Measurements from ENCODE around the gene HMGN1. TPM values are rescaled to one million over a fixed set of nuclear protein-coding genes. Genes with fewer than 3 reads are reported as not detected.

The HMGN1 gene
- 376 and 475 TPM in 2 replicates for total RNA-seq

DNA sequence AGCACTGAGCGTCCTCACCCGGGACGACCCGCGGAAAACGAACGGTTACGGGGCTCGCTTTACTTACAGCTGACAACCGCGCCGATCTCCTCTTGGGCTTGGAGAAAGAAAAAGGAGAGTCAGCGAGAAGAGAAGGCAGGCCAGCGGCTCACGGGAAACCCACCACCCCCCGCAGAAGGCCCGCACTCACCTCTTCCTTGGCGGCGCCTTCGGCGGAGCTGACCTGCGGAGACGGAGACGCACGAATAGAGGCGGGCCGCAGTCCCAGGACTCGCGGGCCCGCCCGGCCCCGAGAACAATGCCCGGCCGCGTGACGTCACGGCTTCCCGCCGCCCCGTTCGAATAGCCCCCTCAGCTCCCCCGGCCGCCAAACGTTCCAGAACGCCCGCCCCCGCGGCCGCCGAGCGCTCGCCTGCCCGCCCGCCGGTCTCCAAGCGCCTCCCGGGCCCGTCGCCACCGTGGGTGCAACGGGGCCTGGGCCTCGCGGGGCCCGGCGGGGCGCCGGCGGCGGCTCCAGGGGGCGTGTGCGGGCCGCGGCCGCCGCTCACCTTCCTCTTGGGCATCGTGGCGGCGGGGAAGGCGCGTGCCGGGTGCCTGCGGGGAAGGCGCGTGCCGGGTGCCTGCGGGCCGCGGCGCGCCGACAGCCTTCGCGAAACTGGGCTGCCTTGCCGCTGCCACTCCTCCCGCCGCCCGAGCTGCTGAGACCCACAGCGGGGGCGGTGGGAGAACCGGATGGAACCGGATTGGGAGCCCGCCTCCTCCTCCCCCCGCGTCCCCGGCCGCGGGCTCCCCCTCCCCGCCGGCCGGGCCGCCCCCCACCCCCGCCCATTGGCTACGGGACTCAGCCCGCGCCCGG, at the start of gene HMGN1:
Gene HMGN1 (minus strand): TSS at position 734 of the 856 bp plus-strand sequence. CDS start 171 bp downstream, at position 563.
- no peak for TF ChIP-seq CTCF (conservative IDR thresholded peaks at IDR 0.05; ENCODE audit: low read depth, low read length)
- DNase-seq (ENCODE audit: low read depth), result no peak
- peak within 1 kb of the TSS; percentile 90 for H3K4me3 ChIP-seq (ENCODE audit: low read depth, low read length)

GRCh38 chr21:39397646-39398385, 48.9 kb upstream of the HMGN1 start:
- no peak for TF ChIP-seq CTCF (conservative IDR thresholded peaks at IDR 0.05; ENCODE audit: low read depth, low read length)
- H3K4me3 ChIP-seq (ENCODE audit: low read depth, low read length), result no peak overlapping the region
- DNase-seq (ENCODE audit: low read depth), result no peak

GRCh38 chr21:39392981-39393380, 44.1 kb upstream of the HMGN1 start:
- DNase-seq (ENCODE audit: low read depth), result no peak
- H3K4me3 ChIP-seq (ENCODE audit: low read depth, low read length), result no peak overlapping the region
- no peak for TF ChIP-seq CTCF (conservative IDR thresholded peaks at IDR 0.05; ENCODE audit: low read depth, low read length)

DNA sequence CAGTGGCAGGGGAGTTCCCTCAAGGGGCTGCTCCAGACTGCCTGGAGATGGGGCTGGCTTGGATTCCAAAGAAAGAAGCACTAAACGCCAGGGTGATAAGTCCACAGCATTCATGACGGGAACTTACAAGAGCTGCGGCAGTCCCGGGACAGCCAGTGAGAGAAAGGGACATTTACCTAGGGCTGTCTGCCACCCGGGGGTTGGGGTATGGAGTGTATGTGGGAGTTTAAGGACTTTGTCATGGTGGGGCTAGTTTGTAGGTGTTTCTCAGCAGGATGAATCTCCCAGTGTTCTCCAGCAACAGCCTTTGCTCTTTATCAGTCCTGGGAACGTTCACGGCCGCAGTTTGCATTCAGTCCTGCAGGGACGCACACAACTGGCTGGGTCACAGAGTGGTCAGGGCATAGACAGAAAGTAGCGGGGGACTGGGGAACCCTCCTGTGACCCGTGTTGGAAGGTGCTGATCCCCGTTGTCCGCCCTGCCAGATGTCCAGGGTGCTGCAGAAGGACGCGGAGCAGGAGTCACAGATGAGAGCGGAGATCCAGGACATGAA, 41.4 kb upstream of the HMGN1 start:
- DNase-seq (ENCODE audit: low read depth), result no peak
- no peak for TF ChIP-seq CTCF (conservative IDR thresholded peaks at IDR 0.05; ENCODE audit: low read depth, low read length)
- no peak overlapping the region for H3K4me3 ChIP-seq (ENCODE audit: low read depth, low read length)

DNA sequence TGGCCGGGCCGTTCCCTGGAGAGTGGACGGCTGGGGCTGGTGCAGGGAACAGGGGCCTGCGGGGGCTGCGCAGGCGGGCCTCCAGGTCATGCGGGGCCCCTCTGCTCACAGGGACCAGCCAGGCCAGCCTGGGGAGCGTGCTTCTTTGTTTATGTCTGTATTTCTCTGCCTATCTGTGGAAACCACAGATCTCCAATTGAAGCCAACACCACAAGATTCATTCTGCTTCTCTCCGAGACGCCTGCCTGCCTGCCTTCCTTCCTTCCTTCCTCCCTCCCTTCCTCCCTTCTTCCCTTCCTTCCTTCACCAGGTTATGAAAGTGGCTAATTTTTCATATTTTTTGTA, 39.9 kb upstream of the HMGN1 start:
- peak overlapping the region; percentile 46 for H3K4me3 ChIP-seq (ENCODE audit: low read depth, low read length)
- DNase-seq (ENCODE audit: low read depth), result no peak
- no peak for TF ChIP-seq CTCF (conservative IDR thresholded peaks at IDR 0.05; ENCODE audit: low read depth, low read length)

DNA sequence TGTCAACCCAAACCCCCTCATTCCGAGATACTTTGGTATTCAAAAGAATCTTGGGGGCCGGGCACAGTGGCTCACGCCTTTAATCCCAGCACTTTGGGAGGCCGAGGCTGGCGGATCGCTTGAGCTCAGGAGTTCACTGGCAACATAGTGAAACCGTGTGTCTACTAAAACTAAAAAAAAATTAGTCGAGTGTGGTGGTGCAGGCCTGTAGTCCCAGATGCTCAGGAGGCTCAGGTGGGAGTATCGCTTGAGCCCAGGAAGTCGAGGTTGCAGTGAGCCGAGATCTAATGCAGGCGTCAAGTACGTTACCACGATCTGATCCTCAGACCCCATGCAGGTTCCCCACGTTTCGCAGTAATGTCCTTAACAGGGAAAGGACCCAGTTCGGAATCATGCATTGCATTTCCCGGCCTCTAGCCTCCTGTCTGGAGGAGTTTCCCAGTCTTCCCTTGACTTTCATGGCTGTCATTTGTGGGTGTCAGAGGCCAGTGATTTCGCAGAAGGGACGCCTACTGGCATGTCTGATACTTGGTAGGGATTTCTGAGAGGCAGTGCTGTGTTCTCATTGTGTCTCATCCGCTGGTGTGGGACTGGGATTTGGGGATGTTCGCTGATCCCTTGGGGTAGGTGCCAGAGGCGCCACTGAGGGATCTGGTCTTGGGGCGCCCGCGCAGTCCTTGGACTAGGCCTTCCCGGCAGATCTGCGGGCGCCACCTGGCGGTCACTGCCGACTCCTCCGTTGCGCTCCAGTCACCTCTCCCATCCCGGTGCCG, 39.3 kb upstream of the HMGN1 start:
- TF ChIP-seq CTCF (conservative IDR thresholded peaks at IDR 0.05; ENCODE audit: low read depth, low read length), result peak; percentile 85
- peak overlapping the region; percentile 46 for H3K4me3 ChIP-seq (ENCODE audit: low read depth, low read length)
- no peak for DNase-seq (ENCODE audit: low read depth)

Data from epithelial cell of proximal tubule (primary cell).